Endothelial cell of coronary artery (primary cell): Measurements from ENCODE around the gene ALDOC. TPM values are rescaled to one million over a fixed set of nuclear protein-coding genes. Genes with fewer than 3 reads are reported as not detected.

Experiments
- total RNA-seq: library from RNA; depleted of rRNA; stranded (reverse); fragments of >200 nt; gene quantifications from 2 replicates; pipeline ENCODE4 v1.2.3, GENCODE V29; 2014

ALDOC gene
- total RNA-seq = 13.5 and 37.7 TPM in 2 replicates

DNA sequence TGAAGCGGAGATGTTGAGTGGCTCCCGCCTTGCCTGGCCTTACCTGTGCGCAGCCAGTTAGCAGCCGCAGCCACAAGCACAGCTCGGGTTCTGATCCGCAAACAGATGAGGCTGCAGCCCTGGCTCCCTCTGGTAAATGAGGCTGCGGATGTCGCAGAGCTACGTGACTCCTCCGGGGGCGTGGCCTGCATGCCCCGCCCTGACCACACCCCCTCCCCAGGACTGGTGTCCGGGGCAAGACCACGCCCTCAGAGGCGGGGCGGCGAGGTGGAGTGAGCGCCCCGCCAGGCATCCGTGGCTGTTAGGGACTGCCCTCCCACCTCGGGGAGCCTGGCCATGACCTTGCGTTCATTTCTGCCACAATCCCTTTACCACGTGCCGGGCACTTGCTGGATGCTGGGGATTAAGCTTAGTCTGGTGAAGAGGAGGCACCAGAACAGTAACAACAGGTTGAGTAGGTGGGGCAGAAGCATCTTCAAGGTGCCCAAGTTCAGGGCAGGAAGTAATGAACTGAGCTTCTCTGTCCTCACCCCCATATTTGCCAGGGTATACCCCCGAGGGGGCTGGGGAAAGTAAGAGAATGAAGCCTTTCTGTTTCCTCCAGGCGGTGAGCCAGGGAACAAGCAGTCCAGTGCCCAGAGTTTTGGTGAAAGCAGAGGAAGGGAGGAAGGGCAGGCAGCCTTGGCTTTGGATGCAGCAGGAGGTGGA, at the start of gene ALDOC:
TSS of gene ALDOC (minus strand) at position 138 of the 708 bp plus-strand sequence. CDS start 1,363 bp downstream, outside the sequence.

GRCh38 chr17:28613931-28614381, 37.3 kb upstream of the ALDOC start, which contains the start of gene RSKR:
Gene RSKR (minus strand): TSS chr17:28614185. CDS start chr17:28614161, 24 bp downstream.

DNA sequence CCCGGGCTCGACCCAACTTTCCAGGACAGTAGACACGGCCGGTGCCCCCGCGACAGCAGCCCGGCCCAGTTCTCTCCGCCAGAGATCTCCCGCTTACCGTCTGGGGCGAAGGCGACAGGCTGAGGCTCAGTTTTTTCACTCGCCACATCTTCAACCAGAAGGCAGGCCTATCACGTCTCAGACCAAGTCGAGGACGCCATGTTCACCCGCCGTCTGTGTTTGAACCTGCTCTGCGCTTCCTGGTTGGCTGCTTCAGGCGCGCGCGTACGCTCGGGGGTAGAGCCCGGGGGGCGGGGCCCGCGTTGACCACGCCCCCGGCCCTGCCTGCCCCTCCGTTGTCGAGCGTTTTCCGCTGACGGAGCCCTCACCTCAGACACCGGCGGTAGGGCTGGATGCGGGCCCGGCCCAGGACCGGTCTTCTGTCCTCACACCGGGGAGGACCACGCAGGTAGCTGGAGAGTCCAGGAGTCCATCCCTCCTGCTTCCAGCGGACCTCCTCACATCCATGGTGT, 22.2 kb upstream of the ALDOC start, which contains the start of gene SPAG5:
TSS of gene SPAG5 (minus strand) at position 227 of the 512 bp plus-strand sequence. CDS start at position 148, 79 bp downstream.

GRCh38 chr17:28571361-28572122, 5.2 kb downstream of the ALDOC start, which contains the start of gene PIGS:
Gene PIGS (minus strand): TSS chr17:28571524. CDS start chr17:28571496, 28 bp downstream.

GRCh38 chr17:28552176-28552999, 24.3 kb downstream of the ALDOC start, which contains the start of gene UNC119:
Gene UNC119 (minus strand): TSS chr17:28552624. CDS start chr17:28552557, 67 bp downstream.

Other genes with a start within 250 kb of the ALDOC start
- 56.6 and 56.7 TPM in 2 replicates for gene IFT20, start 241.4 kb downstream of the ALDOC start, total RNA-seq
- gene TNFAIP1, start 241.1 kb downstream of the ALDOC start, total RNA-seq = 48.6 and 57.2 TPM in 2 replicates
- 68.0 and 74.0 TPM in 2 replicates for gene POLDIP2, start 219.4 kb downstream of the ALDOC start, total RNA-seq
- not detected in 2 replicates for gene SEBOX, start 211.7 kb downstream of the ALDOC start, total RNA-seq
- 0.27 and 0.38 TPM in 2 replicates for gene VTN, start 206.6 kb downstream of the ALDOC start, total RNA-seq
- 3.8 and 4.0 TPM in 2 replicates for gene SARM1, start 205.2 kb downstream of the ALDOC start, total RNA-seq
- 2.1 and 3.7 TPM in 2 replicates for gene SLC46A1, start 170.7 kb downstream of the ALDOC start, total RNA-seq
- gene SLC13A2, start 103.3 kb downstream of the ALDOC start, total RNA-seq = not detected in 2 replicates
- not detected in 2 replicates for gene FOXN1, start 70.5 kb downstream of the ALDOC start, total RNA-seq
- 17.1 and 20.6 TPM in 2 replicates for gene UNC119, start 24.3 kb downstream of the ALDOC start, total RNA-seq
- 36.9 and 56.0 TPM in 2 replicates for gene PIGS, start 5.4 kb downstream of the ALDOC start, total RNA-seq
- gene SPAG5, start 22.1 kb upstream of the ALDOC start, total RNA-seq = 14.8 and 35.4 TPM in 2 replicates
- 4.3 and 5.6 TPM in 2 replicates for gene RSKR, start 37.3 kb upstream of the ALDOC start, total RNA-seq
- 193 and 195 TPM in 2 replicates for gene BLTP2, start 68.3 kb upstream of the ALDOC start, total RNA-seq
- gene SDF2, start 85.0 kb upstream of the ALDOC start, total RNA-seq = 67.7 and 70.2 TPM in 2 replicates
- 43.0 and 53.9 TPM in 2 replicates for gene SUPT6H, start 85.3 kb upstream of the ALDOC start, total RNA-seq
- gene PROCA1, start 135.0 kb upstream of the ALDOC start, total RNA-seq = 0.81 and 0.94 TPM in 2 replicates
- gene RAB34, start 141.0 kb upstream of the ALDOC start, total RNA-seq = 47.1 and 74.8 TPM in 2 replicates
- gene RPL23A, start 143.1 kb upstream of the ALDOC start, total RNA-seq = 1,119 and 1,150 TPM in 2 replicates
- gene TLCD1, start 149.3 kb upstream of the ALDOC start, total RNA-seq = 1.3 and 1.7 TPM in 2 replicates
- 1.1 and 2.4 TPM in 2 replicates for gene NEK8, start 151.9 kb upstream of the ALDOC start, total RNA-seq
- gene TRAF4, start 167.1 kb upstream of the ALDOC start, total RNA-seq = 35.3 and 40.6 TPM in 2 replicates